Keratinocyte (primary cell): ENCODE results near the gene TMEM204. TPM values are rescaled to one million over a fixed set of nuclear protein-coding genes. Genes with fewer than 3 reads are reported as not detected.

Source experiments
- DNase-seq: peaks from one replicate; pipeline ENCODE4 v3.0.0-alpha.2; 2011; ENCODE audit warnings: low read depth, missing footprints, low spot score
- FAIRE-seq: peaks from 2 replicates; lab custom pipeline; 2011; peaks lifted over from hg19 to GRCh38; lab: Jason Lieb, UNC
- H2AFZ ChIP-seq: 2 replicates; pipeline ENCODE4 v1.6.0; 2012; ENCODE audit warnings: low read length, control low read depth, inconsistent platforms; ENCODE audit not compliant: control insufficient read depth
- H3K27ac ChIP-seq: 2 replicates; pipeline ENCODE4 v1.5.1; 2011; ENCODE audit warnings: low read length; ENCODE audit not compliant: control insufficient read depth, insufficient read depth
- H3K27me3 ChIP-seq: 3 replicates; pipeline ENCODE4 v1.6.0; 2011; ENCODE audit warnings: low read length; ENCODE audit not compliant: control insufficient read depth, insufficient read depth; ENCODE audit errors: extremely low read depth
- H3K36me3 ChIP-seq, 2 experiments: 2 replicates in 1 of 2; 3 replicates in 1 of 2; pipeline ENCODE4 v1.5.1; 2011; ENCODE audit warnings: low read length in 2 of 2, mild to moderate bottlenecking in 1 of 2; ENCODE audit not compliant: control insufficient read depth in 2 of 2, insufficient read depth in 2 of 2; ENCODE audit errors: extremely low read depth in 1 of 2
- H3K4me1 ChIP-seq: 3 replicates; pipeline ENCODE4 v1.5.1; 2011; ENCODE audit warnings: low read length; ENCODE audit not compliant: control insufficient read depth, insufficient read depth; ENCODE audit errors: extremely low read depth
- H3K4me2 ChIP-seq: 3 replicates; pipeline ENCODE4 v1.6.0; 2011; ENCODE audit warnings: low read depth, low read length; ENCODE audit not compliant: control insufficient read depth, insufficient read depth; ENCODE audit errors: extremely low read depth
- H3K4me3 ChIP-seq, 3 experiments: fragments of 200-600 bp in 1 of 3; sonication (generic) in 1 of 3; 2 replicates in 2 of 3; 3 replicates in 1 of 3; pipeline ENCODE4 v1.5.1; 2011 to 2016; ENCODE audit warnings: low read length in 3 of 3, mild to moderate bottlenecking in 3 of 3, control low read depth in 2 of 3, inconsistent platforms in 1 of 3, low read depth in 1 of 3, mixed read lengths in 1 of 3, mixed run types in 1 of 3, moderate library complexity in 1 of 3; ENCODE audit not compliant: control insufficient read depth in 2 of 3, insufficient read depth in 2 of 3; ENCODE audit errors: extremely low read depth in 1 of 3
- H3K79me2 ChIP-seq: 2 replicates; pipeline ENCODE4 v1.6.0; 2012; ENCODE audit warnings: low read length; ENCODE audit not compliant: control insufficient read depth, insufficient read depth
- H3K9ac ChIP-seq: 3 replicates; pipeline ENCODE4 v1.6.0; 2011; ENCODE audit warnings: low read length; ENCODE audit not compliant: control insufficient read depth, insufficient read depth; ENCODE audit errors: extremely low read depth
- H3K9me1 ChIP-seq: 3 replicates; pipeline ENCODE4 v1.6.0; 2011; ENCODE audit warnings: low read length; ENCODE audit not compliant: control insufficient read depth, insufficient read depth; ENCODE audit errors: extremely low read depth
- H3K9me3 ChIP-seq: 2 replicates; pipeline ENCODE4 v1.5.1; 2012; ENCODE audit warnings: low read depth, low read length; ENCODE audit not compliant: control insufficient read depth
- H4K20me1 ChIP-seq: 3 replicates; pipeline ENCODE4 v1.6.0; 2011; ENCODE audit warnings: low read length; ENCODE audit not compliant: control insufficient read depth, insufficient read depth; ENCODE audit errors: extremely low read depth
- CTCF ChIP-seq, 3 experiments: IDR thresholded peaks in 1 of 3; conservative IDR thresholded peaks in 1 of 3; optimal IDR thresholded peaks in 1 of 3; 2 replicates in 2 of 3; 3 replicates in 1 of 3; pipeline versions ENCODE3 to v1.5.1; 2011; ENCODE audit warnings: low read length in 3 of 3, mild to moderate bottlenecking in 3 of 3, moderate library complexity in 2 of 3, control low read depth in 1 of 3, inconsistent platforms in 1 of 3; ENCODE audit not compliant: insufficient read depth in 2 of 3; ENCODE audit errors: extremely low read depth in 1 of 3
- EZH2 ChIP-seq: IDR thresholded peaks from one replicate; pipeline ENCODE4 v1.6.1; 2012; ENCODE audit warnings: inconsistent platforms, mild to moderate bottlenecking, low read length, moderate library complexity
- dilution Hi-C: fragments of 300-500 bp; cut with MboI; formaldehyde crosslinking; loops from one replicate; pipeline ENCODE4 v1.7.0; 2020; ENCODE audit warnings: low sequenced_read_pairs; ENCODE audit not compliant: extremely low pct_ligation_motif_present
- polyA plus RNA-seq, 5 experiments: library from polyadenylated mRNA; depleted of rRNA in 3 of 5; stranded (reverse) in 3 of 5; stranded (forward) in 1 of 5; unstranded in 1 of 5; fragments of >200 nt; gene quantifications; 1 replicate in 1 of 5; 2 replicates in 3 of 5; 3 replicates in 1 of 5; pipeline versions ENCODE4 v1.2.1 to v1.2.3, GENCODE V29; 2011 to 2012; ENCODE audit warnings: missing spikeins in 2 of 5, low read depth in 1 of 5, low replicate concordance in 1 of 5

The TMEM204 gene
- polyA plus RNA-seq, 1 donor (not counting 4 experiments of a cell fraction or from before 2014, with no cell fraction given): 1.0 TPM

GRCh38 chr16:1525871-1526607, 7.4 kb upstream of the TMEM204 start:
- Histone ChIP-seq H4K20me1 (no peaks in the 10 kb centered on the region), H3K27me3 (peaks cover 6% of the 10 kb centered on the region), H3K27ac (no peak overlapping the region), H3K79me2 (no peaks in the 10 kb centered on the region), H3K4me3 (no peak overlapping the region), H2AFZ (no peak overlapping the region), H3K9ac (no peak overlapping the region), H3K4me1 (peaks cover 19% of the 10 kb centered on the region), H3K9me1 (no peaks in the 10 kb centered on the region), H3K4me2 (no peak overlapping the region), H3K9me3 (no peaks in the 10 kb centered on the region), H3K36me3 (no peaks in the 10 kb centered on the region)
- dilution Hi-C loops: no loop called here
- FAIRE-seq: no peak
- TF ChIP-seq EZH2 (no peak), CTCF (optimal IDR thresholded peaks at IDR 0.05 in 1 of 3, IDR thresholded peaks at IDR 0.05 in 1 of 3, conservative IDR thresholded peaks at IDR 0.05 in 1 of 3; ENCODE audit: extremely low read depth in 1 of 3, insufficient read depth in 2 of 3, low read length in 3 of 3) (no peak)
- DNase-seq: no peak

GRCh38 chr16:1526608-1527555, 6.6 kb upstream of the TMEM204 start:
- no peak overlapping the region for H2AFZ ChIP-seq
- dilution Hi-C loops: no loop called here
- H3K9ac ChIP-seq: no peak overlapping the region
- FAIRE-seq: no peak
- H3K9me1 ChIP-seq: no peaks in the 10 kb centered on the region
- no peak for DNase-seq
- H3K9me3 ChIP-seq: no peaks in the 10 kb centered on the region
- TF ChIP-seq EZH2: no peak
- no peak for TF ChIP-seq CTCF (optimal IDR thresholded peaks at IDR 0.05 in 1 of 3, IDR thresholded peaks at IDR 0.05 in 1 of 3, conservative IDR thresholded peaks at IDR 0.05 in 1 of 3; ENCODE audit: extremely low read depth in 1 of 3, insufficient read depth in 2 of 3, low read length in 3 of 3)
- no peak overlapping the region for H3K27ac ChIP-seq
- H3K4me2 ChIP-seq: no peak overlapping the region
- H3K4me1 ChIP-seq: peaks cover 28% of the 10 kb centered on the region
- H3K27me3 ChIP-seq: peaks cover 6% of the 10 kb centered on the region
- no peak overlapping the region for H3K4me3 ChIP-seq
- H3K79me2 ChIP-seq: no peaks in the 10 kb centered on the region
- no peaks in the 10 kb centered on the region for H3K36me3 ChIP-seq
- H4K20me1 ChIP-seq: no peaks in the 10 kb centered on the region
